KMS-11 (cell line): ENCODE data around the gene F2R.

ENCODE experiments used
- H2AFZ ChIP-seq: fragments of 200-600 bp; sonication (generic); 2 replicates; pipeline ENCODE4 v1.6.1; 2016; ENCODE audit warnings: antibody characterized with exemption, mixed run types, low read depth
- H3K27ac ChIP-seq: fragments of 200-600 bp; sonication (generic); 2 replicates; pipeline ENCODE4 v1.6.1; 2016; ENCODE audit warnings: mild to moderate bottlenecking, mixed run types
- H3K27me3 ChIP-seq: fragments of 200-600 bp; sonication (generic); 2 replicates; pipeline ENCODE4 v1.6.1; 2017; ENCODE audit warnings: mild to moderate bottlenecking, low read depth, mixed run types, moderate library complexity; ENCODE audit not compliant: insufficient read depth
- H3K36me3 ChIP-seq: fragments of 200-600 bp; sonication (generic); 2 replicates; pipeline ENCODE4 v1.6.1; 2017; ENCODE audit warnings: mild to moderate bottlenecking, mixed run types; ENCODE audit not compliant: insufficient read depth
- H3K4me1 ChIP-seq: fragments of 200-600 bp; sonication (generic); 2 replicates; pipeline ENCODE4 v1.6.1; 2016; ENCODE audit warnings: mild to moderate bottlenecking, low read depth, mixed run types; ENCODE audit not compliant: poor library complexity, severe bottlenecking
- H3K4me2 ChIP-seq: fragments of 200-600 bp; sonication (generic); 2 replicates; pipeline ENCODE4 v1.7.0; 2016; ENCODE audit warnings: mild to moderate bottlenecking, mixed run types
- H3K4me3 ChIP-seq: fragments of 200-600 bp; sonication (generic); IDR thresholded peaks from 2 replicates; pipeline ENCODE4 v1.6.1; 2017; ENCODE audit warnings: low read depth, low read length, mixed read lengths; ENCODE audit not compliant: insufficient read depth
- H3K79me2 ChIP-seq: fragments of 200-600 bp; sonication (generic); 2 replicates; pipeline ENCODE4 v1.6.1; 2016; ENCODE audit warnings: low read depth, mixed run types; ENCODE audit not compliant: insufficient read depth
- H3K9ac ChIP-seq: fragments of 200-600 bp; sonication (generic); 2 replicates; pipeline ENCODE4 v1.6.1; 2016; ENCODE audit warnings: mild to moderate bottlenecking, mixed run types
- H4K20me1 ChIP-seq: fragments of 200-600 bp; sonication (generic); 2 replicates; pipeline ENCODE4 v1.6.1; 2016; ENCODE audit warnings: mild to moderate bottlenecking, mixed run types; ENCODE audit not compliant: insufficient read depth
- TF ChIP-seq, protein P1 (sequence below): fragments of 200-600 bp; sonication (generic); conservative IDR thresholded peaks from 2 replicates; pipeline ENCODE4 v1.6.1; 2017; ENCODE audit warnings: low read depth, mild to moderate bottlenecking, antibody characterized with exemption, low read length, moderate library complexity, mixed read lengths

F2R gene

GRCh38 chr5:76762484-76762883, 46.6 kb downstream of the F2R start:
- TF ChIP-seq, protein P1, sequence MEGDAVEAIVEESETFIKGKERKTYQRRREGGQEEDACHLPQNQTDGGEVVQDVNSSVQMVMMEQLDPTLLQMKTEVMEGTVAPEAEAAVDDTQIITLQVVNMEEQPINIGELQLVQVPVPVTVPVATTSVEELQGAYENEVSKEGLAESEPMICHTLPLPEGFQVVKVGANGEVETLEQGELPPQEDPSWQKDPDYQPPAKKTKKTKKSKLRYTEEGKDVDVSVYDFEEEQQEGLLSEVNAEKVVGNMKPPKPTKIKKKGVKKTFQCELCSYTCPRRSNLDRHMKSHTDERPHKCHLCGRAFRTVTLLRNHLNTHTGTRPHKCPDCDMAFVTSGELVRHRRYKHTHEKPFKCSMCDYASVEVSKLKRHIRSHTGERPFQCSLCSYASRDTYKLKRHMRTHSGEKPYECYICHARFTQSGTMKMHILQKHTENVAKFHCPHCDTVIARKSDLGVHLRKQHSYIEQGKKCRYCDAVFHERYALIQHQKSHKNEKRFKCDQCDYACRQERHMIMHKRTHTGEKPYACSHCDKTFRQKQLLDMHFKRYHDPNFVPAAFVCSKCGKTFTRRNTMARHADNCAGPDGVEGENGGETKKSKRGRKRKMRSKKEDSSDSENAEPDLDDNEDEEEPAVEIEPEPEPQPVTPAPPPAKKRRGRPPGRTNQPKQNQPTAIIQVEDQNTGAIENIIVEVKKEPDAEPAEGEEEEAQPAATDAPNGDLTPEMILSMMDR, result no peak
- Histone ChIP-seq H3K27ac (no peak overlapping the region), H3K36me3 (no peaks in the 10 kb centered on the region), H2AFZ (no peak overlapping the region), H3K4me3 (no peak overlapping the region), H3K9ac (no peak overlapping the region), H3K79me2 (no peaks in the 10 kb centered on the region), H4K20me1 (no peaks in the 10 kb centered on the region), H3K4me2 (no peak overlapping the region), H3K27me3 (no peaks in the 10 kb centered on the region), H3K4me1 (no peaks in the 10 kb centered on the region)

DNA sequence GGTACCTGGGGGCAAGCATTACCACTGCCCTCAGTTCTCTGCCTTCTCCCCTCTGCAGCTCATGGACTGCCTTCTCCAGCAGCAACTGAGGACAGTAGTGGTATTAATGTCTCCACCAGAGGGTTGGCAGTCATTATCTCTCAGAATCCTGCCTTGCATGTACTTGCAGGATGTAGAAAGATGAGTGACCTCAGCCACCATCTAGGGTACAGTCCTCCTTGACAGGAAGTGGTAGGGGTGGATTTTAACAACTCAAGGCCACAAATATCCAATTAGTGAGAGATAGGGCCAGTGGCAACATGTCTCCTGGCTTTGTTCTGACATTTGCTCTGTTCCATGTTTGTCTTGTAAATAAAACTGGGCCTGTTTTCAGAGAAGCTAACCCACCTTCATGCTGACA, 47.2 kb downstream of the F2R start:
- no peaks in the 10 kb centered on the region for H4K20me1 ChIP-seq
- no peak overlapping the region for H3K27ac ChIP-seq
- TF ChIP-seq, protein P1, result no peak
- H3K4me2 ChIP-seq, result no peak overlapping the region
- no peak overlapping the region for H3K9ac ChIP-seq
- H2AFZ ChIP-seq, result no peak overlapping the region
- H3K79me2 ChIP-seq, result no peaks in the 10 kb centered on the region
- H3K4me1 ChIP-seq, result no peaks in the 10 kb centered on the region
- H3K27me3 ChIP-seq, result no peaks in the 10 kb centered on the region
- H3K36me3 ChIP-seq, result no peaks in the 10 kb centered on the region
- no peak overlapping the region for H3K4me3 ChIP-seq

GRCh38 chr5:76764374-76764773, 48.4 kb downstream of the F2R start:
- Histone ChIP-seq H3K4me2 (no peak overlapping the region), H2AFZ (no peak overlapping the region), H3K4me3 (no peak overlapping the region), H3K27me3 (no peaks in the 10 kb centered on the region), H3K4me1 (no peaks in the 10 kb centered on the region), H3K27ac (no peak overlapping the region), H3K79me2 (no peaks in the 10 kb centered on the region), H3K36me3 (no peaks in the 10 kb centered on the region), H4K20me1 (no peaks in the 10 kb centered on the region), H3K9ac (no peak overlapping the region)
- TF ChIP-seq, protein P1, result no peak

GRCh38 chr5:76765249-76765648, 49.3 kb downstream of the F2R start:
- H2AFZ ChIP-seq, result no peak overlapping the region
- H3K36me3 ChIP-seq, result no peaks in the 10 kb centered on the region
- H3K4me1 ChIP-seq, result no peaks in the 10 kb centered on the region
- H3K27me3 ChIP-seq, result no peaks in the 10 kb centered on the region
- H3K79me2 ChIP-seq, result no peaks in the 10 kb centered on the region
- no peak overlapping the region for H3K4me3 ChIP-seq
- no peak overlapping the region for H3K27ac ChIP-seq
- H3K9ac ChIP-seq, result no peak overlapping the region
- H4K20me1 ChIP-seq, result no peaks in the 10 kb centered on the region
- TF ChIP-seq, protein P1, result no peak
- H3K4me2 ChIP-seq, result no peak overlapping the region
